Activated T-cell treated with anti-CD3 and anti-CD28 coated beads, Interleukin-2, amount 50 U/mL, for 24 hours (primary cell): Measurements from ENCODE around the gene SEMA5A.

Experiments used
- DNase-seq: peaks from one replicate; pipeline ENCODE4 v3.0.0-alpha.2; 2020
- H3K27ac Mint-ChIP-seq: 2 replicates; pipeline ENCODE4 v1.8.0; 2020; ENCODE audit warnings: mild to moderate bottlenecking, mixed read lengths
- H3K27me3 Mint-ChIP-seq: 2 replicates; pipeline ENCODE4 v1.8.0; 2020; ENCODE audit warnings: mixed read lengths
- H3K36me3 Mint-ChIP-seq: 2 replicates; pipeline ENCODE4 v1.8.0; 2020; ENCODE audit warnings: low read depth, mixed read lengths
- H3K4me1 Mint-ChIP-seq: 2 replicates; pipeline ENCODE4 v1.8.0; 2020; ENCODE audit warnings: low read depth, mixed read lengths
- H3K4me3 Mint-ChIP-seq: 2 replicates; pipeline ENCODE4 v1.8.0; 2020; ENCODE audit warnings: mild to moderate bottlenecking, moderate library complexity, mixed read lengths
- H3K9me3 Mint-ChIP-seq: 2 replicates; pipeline ENCODE4 v1.8.0; 2020; ENCODE audit warnings: mixed read lengths

SEMA5A gene, protein sequence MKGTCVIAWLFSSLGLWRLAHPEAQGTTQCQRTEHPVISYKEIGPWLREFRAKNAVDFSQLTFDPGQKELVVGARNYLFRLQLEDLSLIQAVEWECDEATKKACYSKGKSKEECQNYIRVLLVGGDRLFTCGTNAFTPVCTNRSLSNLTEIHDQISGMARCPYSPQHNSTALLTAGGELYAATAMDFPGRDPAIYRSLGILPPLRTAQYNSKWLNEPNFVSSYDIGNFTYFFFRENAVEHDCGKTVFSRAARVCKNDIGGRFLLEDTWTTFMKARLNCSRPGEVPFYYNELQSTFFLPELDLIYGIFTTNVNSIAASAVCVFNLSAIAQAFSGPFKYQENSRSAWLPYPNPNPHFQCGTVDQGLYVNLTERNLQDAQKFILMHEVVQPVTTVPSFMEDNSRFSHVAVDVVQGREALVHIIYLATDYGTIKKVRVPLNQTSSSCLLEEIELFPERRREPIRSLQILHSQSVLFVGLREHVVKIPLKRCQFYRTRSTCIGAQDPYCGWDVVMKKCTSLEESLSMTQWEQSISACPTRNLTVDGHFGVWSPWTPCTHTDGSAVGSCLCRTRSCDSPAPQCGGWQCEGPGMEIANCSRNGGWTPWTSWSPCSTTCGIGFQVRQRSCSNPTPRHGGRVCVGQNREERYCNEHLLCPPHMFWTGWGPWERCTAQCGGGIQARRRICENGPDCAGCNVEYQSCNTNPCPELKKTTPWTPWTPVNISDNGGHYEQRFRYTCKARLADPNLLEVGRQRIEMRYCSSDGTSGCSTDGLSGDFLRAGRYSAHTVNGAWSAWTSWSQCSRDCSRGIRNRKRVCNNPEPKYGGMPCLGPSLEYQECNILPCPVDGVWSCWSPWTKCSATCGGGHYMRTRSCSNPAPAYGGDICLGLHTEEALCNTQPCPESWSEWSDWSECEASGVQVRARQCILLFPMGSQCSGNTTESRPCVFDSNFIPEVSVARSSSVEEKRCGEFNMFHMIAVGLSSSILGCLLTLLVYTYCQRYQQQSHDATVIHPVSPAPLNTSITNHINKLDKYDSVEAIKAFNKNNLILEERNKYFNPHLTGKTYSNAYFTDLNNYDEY

DNA sequence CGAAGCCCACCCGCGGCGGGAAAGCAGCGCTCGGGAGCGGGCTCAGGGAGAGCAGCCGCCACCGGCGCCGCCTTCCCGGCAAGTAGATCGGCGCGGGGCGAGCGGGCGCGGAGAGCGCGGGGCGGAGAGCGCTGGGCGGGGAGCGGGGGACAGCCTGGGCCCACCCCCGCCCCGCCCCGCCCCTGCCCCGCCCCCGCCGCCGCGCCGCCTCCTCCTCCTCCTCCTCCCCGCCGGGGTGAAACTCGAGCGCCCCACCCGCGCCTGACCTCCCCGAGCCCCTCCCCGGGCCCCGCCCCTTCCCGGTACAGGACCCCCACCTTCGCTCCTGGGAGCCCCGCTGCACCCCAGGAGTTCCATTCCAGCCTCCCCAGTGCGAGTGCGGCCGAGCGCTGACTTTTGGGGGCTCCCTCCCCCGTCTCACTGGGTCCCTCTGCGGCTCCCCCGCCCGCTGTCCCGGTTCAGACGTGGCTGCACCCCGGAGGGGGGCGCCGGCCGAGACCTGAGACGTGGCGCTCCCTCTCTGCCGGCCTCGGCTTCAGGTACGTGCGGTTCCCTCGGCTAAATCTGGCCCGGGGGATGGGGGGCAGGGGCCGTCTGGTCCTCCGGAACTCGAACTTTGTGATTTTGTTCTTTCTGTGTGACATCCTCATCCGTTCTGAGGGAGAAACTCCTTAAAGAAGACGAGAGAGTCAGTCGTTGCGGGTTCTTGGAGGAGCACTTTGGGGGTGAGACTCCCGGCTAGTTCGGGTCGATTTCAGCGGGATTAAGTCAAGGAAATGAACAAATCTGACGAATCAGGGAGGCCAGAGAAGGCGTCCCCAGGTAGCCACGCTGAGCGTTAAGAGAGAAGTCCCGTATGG lies at the start of gene SEMA5A:
Gene SEMA5A, minus strand, starts transcription at position 84 of the 860 bp plus-strand sequence. CDS start 166,129 bp downstream, outside the sequence.
- Mint-ChIP-seq H3K4me1 (peaks cover 9% of the 10 kb centered on the region), H3K9me3 (no peaks in the 10 kb centered on the region), H3K36me3 (no peaks in the 10 kb centered on the region), H3K4me3 (peak within 1 kb of the TSS; percentile 53), H3K27me3 (peaks cover 39% of the 10 kb centered on the region), H3K27ac (no peak within 1 kb of the TSS)
- no peak for DNase-seq

- Mint-ChIP-seq H3K9me3 (peaks cover 2% of the 10 kb centered on the region), H3K27ac (no peak overlapping the region), H3K4me1 (no peaks in the 10 kb centered on the region), H3K4me3 (no peak overlapping the region), H3K27me3 (no peaks in the 10 kb centered on the region), H3K36me3 (no peaks in the 10 kb centered on the region)
- no peak for DNase-seq
Measured at GRCh38 chr5:9594913-9595312, 49.0 kb upstream of the SEMA5A start.

- peaks cover 2% of the 10 kb centered on the region for H3K9me3 Mint-ChIP-seq
- H3K4me3 Mint-ChIP-seq = no peak overlapping the region
- DNase-seq = no peak
- no peaks in the 10 kb centered on the region for H3K36me3 Mint-ChIP-seq
- H3K27ac Mint-ChIP-seq = no peak overlapping the region
- no peaks in the 10 kb centered on the region for H3K4me1 Mint-ChIP-seq
- no peaks in the 10 kb centered on the region for H3K27me3 Mint-ChIP-seq
Measured at GRCh38 chr5:9589049-9589835, 43.4 kb upstream of the SEMA5A start.

GRCh38 chr5:9588254-9588653 lies 42.4 kb upstream of the SEMA5A start:
- Mint-ChIP-seq H3K27ac (no peak overlapping the region), H3K27me3 (no peaks in the 10 kb centered on the region), H3K9me3 (peaks cover 2% of the 10 kb centered on the region), H3K4me1 (no peaks in the 10 kb centered on the region), H3K4me3 (no peak overlapping the region), H3K36me3 (no peaks in the 10 kb centered on the region)
- DNase-seq = no peak

- no peak for DNase-seq
- Mint-ChIP-seq H3K27me3 (no peaks in the 10 kb centered on the region), H3K4me1 (no peaks in the 10 kb centered on the region), H3K4me3 (no peak overlapping the region), H3K36me3 (no peaks in the 10 kb centered on the region), H3K9me3 (peaks cover 2% of the 10 kb centered on the region), H3K27ac (no peak overlapping the region)
Measured at GRCh38 chr5:9587135-9587534, 41.3 kb upstream of the SEMA5A start.

GRCh38 chr5:9582406-9582805 lies 36.5 kb upstream of the SEMA5A start:
- no peak overlapping the region for H3K4me3 Mint-ChIP-seq
- H3K36me3 Mint-ChIP-seq = no peaks in the 10 kb centered on the region
- H3K9me3 Mint-ChIP-seq = no peaks in the 10 kb centered on the region
- no peak overlapping the region for H3K27ac Mint-ChIP-seq
- H3K4me1 Mint-ChIP-seq = no peaks in the 10 kb centered on the region
- DNase-seq = no peak
- no peaks in the 10 kb centered on the region for H3K27me3 Mint-ChIP-seq

DNA sequence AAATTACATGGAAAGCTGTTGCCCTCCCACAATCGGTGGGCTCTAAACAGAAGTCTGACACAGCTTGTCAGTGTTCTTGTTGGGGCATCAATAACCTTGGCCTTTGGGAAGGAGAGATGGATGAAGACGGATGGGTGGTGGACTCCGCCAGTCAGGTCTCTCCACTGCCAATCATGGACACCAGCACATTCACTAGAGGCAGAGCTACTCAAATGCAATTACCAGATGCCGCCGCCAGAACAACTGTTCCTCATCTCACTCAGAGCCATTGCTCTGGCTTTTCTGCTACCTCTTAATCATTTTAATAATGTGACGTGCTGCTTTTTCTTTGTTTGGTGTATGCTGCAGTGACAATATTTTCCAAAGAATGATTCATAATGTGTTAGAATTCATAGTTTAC lies 27.9 kb upstream of the SEMA5A start:
- H3K27me3 Mint-ChIP-seq = no peaks in the 10 kb centered on the region
- H3K4me3 Mint-ChIP-seq = no peak overlapping the region
- peaks cover 4% of the 10 kb centered on the region for H3K9me3 Mint-ChIP-seq
- no peak for DNase-seq
- H3K27ac Mint-ChIP-seq = no peak overlapping the region
- no peaks in the 10 kb centered on the region for H3K4me1 Mint-ChIP-seq
- no peaks in the 10 kb centered on the region for H3K36me3 Mint-ChIP-seq

DNA sequence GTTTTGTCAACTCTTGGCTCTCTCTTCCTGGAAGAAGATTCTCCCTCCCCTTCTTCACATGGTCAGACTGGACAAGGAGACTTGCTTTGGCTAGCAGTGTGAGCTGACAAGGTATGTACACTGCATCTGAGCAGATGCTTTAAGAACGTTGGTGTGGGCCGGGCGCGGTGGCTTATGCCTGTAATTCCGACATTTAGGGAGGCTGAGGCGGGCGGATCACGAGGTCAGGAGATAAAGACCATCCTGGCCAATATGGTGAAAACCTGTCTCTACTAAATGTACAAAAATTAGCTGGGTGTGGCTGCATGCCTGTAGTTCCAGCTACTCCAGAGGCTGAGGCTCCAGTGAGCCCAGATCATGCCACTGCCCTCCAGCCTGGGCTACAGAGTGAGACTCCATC lies 26.4 kb upstream of the SEMA5A start:
- no peak for DNase-seq
- no peaks in the 10 kb centered on the region for H3K36me3 Mint-ChIP-seq
- no peaks in the 10 kb centered on the region for H3K4me1 Mint-ChIP-seq
- H3K4me3 Mint-ChIP-seq = no peak overlapping the region
- no peak overlapping the region for H3K27ac Mint-ChIP-seq
- H3K9me3 Mint-ChIP-seq = peaks cover 4% of the 10 kb centered on the region
- H3K27me3 Mint-ChIP-seq = no peaks in the 10 kb centered on the region

DNA sequence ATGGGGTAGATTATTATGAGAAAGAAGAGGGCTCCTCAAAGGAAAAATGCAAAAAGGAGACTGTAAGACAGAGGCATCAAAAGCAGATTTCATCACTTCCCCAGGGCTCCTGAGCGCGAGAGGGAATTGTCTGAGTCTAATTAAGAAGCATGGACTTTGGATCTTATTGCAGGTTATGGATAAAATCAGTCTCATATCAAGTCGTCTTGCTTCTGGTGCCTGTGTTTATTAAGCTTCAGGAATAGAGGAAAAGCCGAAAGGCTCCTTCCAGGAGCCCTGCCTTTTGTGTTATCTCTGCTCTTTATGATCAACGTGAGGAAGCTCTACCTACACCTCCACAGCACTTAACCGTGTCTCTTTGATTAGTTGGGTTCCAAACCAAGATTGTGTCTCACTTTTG lies 25.0 kb upstream of the SEMA5A start:
- Mint-ChIP-seq H3K36me3 (no peaks in the 10 kb centered on the region), H3K27ac (no peak overlapping the region), H3K9me3 (peaks cover 4% of the 10 kb centered on the region), H3K27me3 (no peaks in the 10 kb centered on the region), H3K4me3 (no peak overlapping the region), H3K4me1 (no peaks in the 10 kb centered on the region)
- no peak for DNase-seq

GRCh38 chr5:9567039-9567438 lies 21.2 kb upstream of the SEMA5A start:
- no peak for DNase-seq
- Mint-ChIP-seq H3K4me1 (no peaks in the 10 kb centered on the region), H3K27me3 (no peaks in the 10 kb centered on the region), H3K27ac (no peak overlapping the region), H3K36me3 (no peaks in the 10 kb centered on the region), H3K4me3 (no peak overlapping the region), H3K9me3 (no peaks in the 10 kb centered on the region)

DNA sequence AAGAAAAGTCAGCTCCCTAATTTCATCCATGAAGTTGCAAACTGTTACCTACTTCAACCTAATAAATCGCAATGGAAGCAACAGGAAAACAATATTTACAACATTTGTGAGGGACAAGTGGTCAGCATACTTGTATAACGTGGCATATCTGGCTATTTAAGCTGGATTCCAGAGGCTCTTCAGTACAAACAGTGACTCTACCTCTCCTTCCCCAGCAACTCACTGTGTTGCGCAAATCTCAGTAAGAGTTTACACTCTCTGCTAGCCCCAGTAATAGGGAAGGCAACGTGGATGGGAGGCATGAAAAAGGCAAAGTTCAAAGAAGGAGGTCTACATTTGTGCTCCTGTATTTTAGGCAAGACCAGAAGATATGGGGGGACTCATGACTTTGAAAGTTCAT lies 18.9 kb upstream of the SEMA5A start:
- no peak overlapping the region for H3K4me3 Mint-ChIP-seq
- no peak overlapping the region for H3K27ac Mint-ChIP-seq
- H3K4me1 Mint-ChIP-seq = no peaks in the 10 kb centered on the region
- no peaks in the 10 kb centered on the region for H3K9me3 Mint-ChIP-seq
- H3K36me3 Mint-ChIP-seq = no peaks in the 10 kb centered on the region
- DNase-seq = no peak
- H3K27me3 Mint-ChIP-seq = no peaks in the 10 kb centered on the region

DNA sequence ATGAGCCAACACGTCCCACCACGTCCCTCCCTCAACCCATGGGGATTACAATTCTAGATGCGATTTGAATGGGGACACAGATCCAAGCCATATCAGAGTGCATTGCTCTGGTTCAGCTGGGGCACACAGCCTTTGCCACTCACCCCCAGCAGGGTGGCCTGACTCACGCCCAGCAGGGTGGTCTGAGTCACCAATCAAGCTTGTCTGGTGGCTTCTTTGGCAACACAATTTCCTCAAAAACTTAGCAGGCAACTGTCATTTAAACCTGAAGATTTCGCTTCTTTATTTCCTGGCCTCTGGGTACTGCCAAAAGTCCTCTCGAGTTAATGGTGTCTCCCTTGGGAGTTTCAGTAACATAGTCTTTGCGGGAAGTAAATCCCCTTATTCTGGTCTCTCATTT lies 16.3 kb upstream of the SEMA5A start:
- H3K27ac Mint-ChIP-seq = no peak overlapping the region
- no peaks in the 10 kb centered on the region for H3K36me3 Mint-ChIP-seq
- no peaks in the 10 kb centered on the region for H3K9me3 Mint-ChIP-seq
- no peaks in the 10 kb centered on the region for H3K27me3 Mint-ChIP-seq
- H3K4me1 Mint-ChIP-seq = no peaks in the 10 kb centered on the region
- H3K4me3 Mint-ChIP-seq = no peak overlapping the region
- no peak for DNase-seq

DNA sequence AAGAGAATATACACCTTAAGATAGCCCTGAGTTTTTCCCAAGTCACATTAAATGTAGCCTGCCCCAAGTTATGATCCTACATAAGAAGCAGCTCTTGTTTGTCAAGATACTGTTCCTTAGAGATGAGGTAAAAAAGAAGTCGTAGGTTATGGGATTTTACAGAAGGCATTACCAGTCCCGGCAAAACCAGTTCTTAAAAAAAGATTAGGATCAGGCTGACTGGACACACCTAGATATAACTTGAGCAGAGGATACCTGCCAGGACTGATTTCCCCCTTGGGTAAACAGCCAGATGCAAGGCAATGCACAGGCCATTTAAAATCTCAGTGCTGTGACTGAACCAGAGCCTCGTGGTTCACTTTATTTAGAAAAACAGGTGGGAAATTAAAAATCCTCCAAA lies 14.1 kb upstream of the SEMA5A start:
- Mint-ChIP-seq H3K27me3 (no peaks in the 10 kb centered on the region), H3K4me1 (no peaks in the 10 kb centered on the region), H3K27ac (no peak overlapping the region), H3K36me3 (no peaks in the 10 kb centered on the region), H3K9me3 (no peaks in the 10 kb centered on the region), H3K4me3 (no peak overlapping the region)
- no peak for DNase-seq
